ENCODE results near the gene PHF13.

The PHF13 gene

DNA sequence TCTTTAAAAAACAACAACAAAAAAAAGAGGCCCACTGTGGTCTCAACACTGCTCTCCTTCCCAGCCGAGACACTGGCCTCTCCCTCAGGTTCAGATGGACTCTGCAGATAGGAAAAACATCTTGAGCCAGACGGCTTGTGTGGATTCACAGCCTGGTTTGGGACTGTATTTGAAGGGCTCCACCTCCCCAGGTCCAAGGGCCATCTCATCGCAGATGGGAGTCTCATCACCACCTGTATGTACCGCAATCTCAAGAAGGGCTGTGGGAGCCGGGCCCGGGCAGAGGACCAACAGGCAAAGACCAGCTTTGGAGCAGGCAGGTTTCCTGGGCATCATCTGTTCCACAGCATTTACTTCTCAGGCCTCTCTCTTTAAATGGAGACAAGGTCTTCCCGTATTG is 23.5 kb upstream of the PHF13 start:
- TF ChIP-seq CTCF (IDR thresholded peaks at IDR 0.05; ENCODE audit: poor library complexity, severe bottlenecking): no peak
- peaks cover 16% of the 10 kb centered on the region for H3K4me1 ChIP-seq (ENCODE audit: insufficient read depth, poor library complexity, severe bottlenecking)
- peaks cover 61% of the 10 kb centered on the region for H3K36me3 ChIP-seq (ENCODE audit: low read depth)
- ATAC-seq (ENCODE audit: low read depth): no peak
- no peak for DNase-seq (ENCODE audit: low spot score)
- no peaks in the 10 kb centered on the region for H3K9me3 ChIP-seq (ENCODE audit: severe bottlenecking)
- H3K27ac ChIP-seq (ENCODE audit: poor library complexity, severe bottlenecking): no peak overlapping the region
- H3K27me3 ChIP-seq (ENCODE audit: insufficient read depth, poor library complexity, severe bottlenecking): no peaks in the 10 kb centered on the region
- no peak overlapping the region for H3K4me3 ChIP-seq (ENCODE audit: severe bottlenecking)

- no peaks in the 10 kb centered on the region for H3K27me3 ChIP-seq (ENCODE audit: insufficient read depth, poor library complexity, severe bottlenecking)
- no peak for TF ChIP-seq CTCF (IDR thresholded peaks at IDR 0.05; ENCODE audit: poor library complexity, severe bottlenecking)
- DNase-seq (ENCODE audit: low spot score): no peak
- H3K27ac ChIP-seq (ENCODE audit: poor library complexity, severe bottlenecking): no peak overlapping the region
- H3K4me1 ChIP-seq (ENCODE audit: insufficient read depth, poor library complexity, severe bottlenecking): peaks cover 16% of the 10 kb centered on the region
- no peaks in the 10 kb centered on the region for H3K9me3 ChIP-seq (ENCODE audit: severe bottlenecking)
- no peak overlapping the region for H3K4me3 ChIP-seq (ENCODE audit: severe bottlenecking)
- ATAC-seq (ENCODE audit: low read depth): no peak
- H3K36me3 ChIP-seq (ENCODE audit: low read depth): peaks cover 73% of the 10 kb centered on the region
These were observed 22.3 kb upstream of the PHF13 start for GRCh38 chr1:6591222-6591621.

- Histone ChIP-seq H3K27me3 (ENCODE audit: insufficient read depth, poor library complexity, severe bottlenecking) (no peaks in the 10 kb centered on the region), H3K4me3 (ENCODE audit: severe bottlenecking) (no peak overlapping the region), H3K27ac (ENCODE audit: poor library complexity, severe bottlenecking) (no peak overlapping the region), H3K4me1 (ENCODE audit: insufficient read depth, poor library complexity, severe bottlenecking) (peaks cover 16% of the 10 kb centered on the region), H3K9me3 (ENCODE audit: severe bottlenecking) (no peaks in the 10 kb centered on the region), H3K36me3 (ENCODE audit: low read depth) (peaks cover 77% of the 10 kb centered on the region)
- ATAC-seq (ENCODE audit: low read depth): no peak
- no peak for DNase-seq (ENCODE audit: low spot score)
- no peak for TF ChIP-seq CTCF (IDR thresholded peaks at IDR 0.05; ENCODE audit: poor library complexity, severe bottlenecking)
These were observed 21.9 kb upstream of the PHF13 start for GRCh38 chr1:6591644-6592043.

GRCh38 chr1:6592441-6592840 is 21.1 kb upstream of the PHF13 start:
- Histone ChIP-seq H3K4me3 (ENCODE audit: severe bottlenecking) (no peak overlapping the region), H3K27ac (ENCODE audit: poor library complexity, severe bottlenecking) (no peak overlapping the region), H3K4me1 (ENCODE audit: insufficient read depth, poor library complexity, severe bottlenecking) (peaks cover 11% of the 10 kb centered on the region), H3K27me3 (ENCODE audit: insufficient read depth, poor library complexity, severe bottlenecking) (no peaks in the 10 kb centered on the region), H3K9me3 (ENCODE audit: severe bottlenecking) (no peaks in the 10 kb centered on the region), H3K36me3 (ENCODE audit: low read depth) (peaks cover 85% of the 10 kb centered on the region)
- ATAC-seq (ENCODE audit: low read depth) (no peak), DNase-seq (ENCODE audit: low spot score) (no peak)
- TF ChIP-seq CTCF (IDR thresholded peaks at IDR 0.05; ENCODE audit: poor library complexity, severe bottlenecking): no peak

DNA sequence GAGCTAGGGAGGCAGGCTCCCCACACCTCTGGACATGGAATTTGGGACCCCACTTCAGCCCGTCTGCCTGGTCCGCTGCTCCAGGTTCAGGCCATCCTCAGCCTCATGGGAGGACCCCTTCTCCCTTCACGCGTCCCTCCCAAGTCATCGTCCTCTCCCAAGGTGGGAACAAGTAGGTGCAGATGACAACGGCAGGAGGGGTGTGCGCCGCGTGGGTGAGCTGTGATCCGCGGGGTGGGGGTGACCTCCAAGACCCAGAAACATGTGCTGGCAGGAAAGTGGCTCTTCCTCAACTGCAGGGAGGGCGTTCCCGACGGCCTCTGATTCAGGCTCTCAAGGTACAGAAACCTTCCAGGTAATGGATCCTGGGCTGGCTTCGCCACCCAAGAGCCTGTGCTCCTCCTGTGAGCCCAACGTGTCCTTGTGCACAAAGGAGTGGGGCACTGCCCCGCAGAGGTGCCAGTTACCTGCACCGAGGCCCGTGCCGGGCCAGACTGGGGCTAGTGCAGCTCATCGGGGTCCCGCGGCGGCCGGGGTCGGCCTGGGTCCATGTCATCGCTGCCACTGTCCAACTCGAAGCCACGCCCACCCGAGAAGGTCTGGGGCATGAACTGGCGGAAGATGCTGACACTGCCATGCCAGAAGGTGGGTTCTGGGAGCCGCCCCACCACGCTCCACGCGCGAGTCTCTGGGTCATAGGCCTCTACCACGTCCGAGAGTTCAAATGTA is 20.5 kb upstream of the PHF13 start:
- no peaks in the 10 kb centered on the region for H3K9me3 ChIP-seq (ENCODE audit: severe bottlenecking)
- peaks cover 5% of the 10 kb centered on the region for H3K4me1 ChIP-seq (ENCODE audit: insufficient read depth, poor library complexity, severe bottlenecking)
- H3K27me3 ChIP-seq (ENCODE audit: insufficient read depth, poor library complexity, severe bottlenecking): no peaks in the 10 kb centered on the region
- H3K4me3 ChIP-seq (ENCODE audit: severe bottlenecking): no peak overlapping the region
- peaks cover 89% of the 10 kb centered on the region for H3K36me3 ChIP-seq (ENCODE audit: low read depth)
- no peak overlapping the region for H3K27ac ChIP-seq (ENCODE audit: poor library complexity, severe bottlenecking)
- ATAC-seq (ENCODE audit: low read depth): no peak
- no peak for TF ChIP-seq CTCF (IDR thresholded peaks at IDR 0.05; ENCODE audit: poor library complexity, severe bottlenecking)
- DNase-seq (ENCODE audit: low spot score): no peak

All from RWPE2 (cell line).